ENCODE measurements around the gene KCNJ10. TPM values are rescaled to one million over a fixed set of nuclear protein-coding genes. Genes with fewer than 3 reads are reported as not detected.

Gene KCNJ10
- total and polyA plus RNA-seq, 2 experiments from 2014 or later = not detected

DNA sequence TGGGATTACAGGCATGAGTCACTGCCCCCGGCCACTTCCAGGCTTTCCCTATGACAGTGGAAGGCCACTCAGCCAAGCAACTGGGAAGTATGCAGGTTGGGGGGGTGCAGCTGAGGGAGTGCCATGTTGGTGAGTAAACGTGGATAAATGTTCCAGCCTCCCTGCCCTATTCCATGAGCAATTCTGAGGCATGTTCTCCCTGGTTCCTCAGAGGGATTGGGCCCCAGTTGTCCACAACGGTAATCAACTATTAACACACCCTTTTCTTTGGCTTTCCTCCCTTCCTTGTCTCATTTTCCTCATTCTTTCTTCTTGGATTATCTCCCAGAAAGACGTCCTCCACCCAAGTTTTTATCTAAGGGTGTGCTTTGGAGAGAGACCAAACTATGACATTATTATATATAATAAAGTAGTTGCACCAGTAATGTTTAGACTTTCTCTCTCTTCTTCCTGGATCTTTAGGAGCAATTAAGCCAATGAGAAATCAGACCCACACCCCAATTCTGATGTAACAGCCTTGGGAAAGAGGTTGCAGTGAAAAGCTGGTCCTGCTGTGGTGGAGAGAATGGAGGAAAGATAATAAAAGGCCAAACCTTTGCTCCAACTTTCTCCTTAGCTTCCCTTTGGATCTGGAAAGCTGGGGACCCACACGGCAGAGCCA is 109.1 kb downstream of the KCNJ10 start:
- H3K27me3 ChIP-seq = no peaks in the 10 kb centered on the region
- H3K27ac ChIP-seq = peak overlapping the region; percentile 68
- no peak overlapping the region for H2AFZ ChIP-seq
- DNase-seq (ENCODE audit: low spot score) = peak; percentile 65
- no peaks in the 10 kb centered on the region for H3K36me3 ChIP-seq (replicated peaks; ENCODE audit: insufficient read depth, low read depth)
- no peaks in the 10 kb centered on the region for H3K9me3 ChIP-seq (ENCODE audit: low read depth)
- H3K79me2 ChIP-seq = no peaks in the 10 kb centered on the region
- peaks cover 4% of the 10 kb centered on the region for H3K4me1 ChIP-seq (ENCODE audit: insufficient read depth)
- no peak overlapping the region for H3K4me3 ChIP-seq
- no peaks in the 10 kb centered on the region for H3K9me2 ChIP-seq (replicated peaks; ENCODE audit: insufficient read depth)
- peak overlapping the region; percentile 46 for H3K4me2 ChIP-seq
- 51% methylated on average over 5 of the region's 5 CpGs for WGBS (ENCODE audit: low lambda C conversion rate, missing lambda C conversion rate)
- H4K20me1 ChIP-seq (ENCODE audit: insufficient read depth, poor library complexity, severe bottlenecking) = no peaks in the 10 kb centered on the region
- no peak for TF ChIP-seq EZH2phosphoT487 (IDR thresholded peaks at IDR 0.05; ENCODE audit: low read depth, severe bottlenecking, unreplicated experiment)
- TF ChIP-seq, protein P1, sequence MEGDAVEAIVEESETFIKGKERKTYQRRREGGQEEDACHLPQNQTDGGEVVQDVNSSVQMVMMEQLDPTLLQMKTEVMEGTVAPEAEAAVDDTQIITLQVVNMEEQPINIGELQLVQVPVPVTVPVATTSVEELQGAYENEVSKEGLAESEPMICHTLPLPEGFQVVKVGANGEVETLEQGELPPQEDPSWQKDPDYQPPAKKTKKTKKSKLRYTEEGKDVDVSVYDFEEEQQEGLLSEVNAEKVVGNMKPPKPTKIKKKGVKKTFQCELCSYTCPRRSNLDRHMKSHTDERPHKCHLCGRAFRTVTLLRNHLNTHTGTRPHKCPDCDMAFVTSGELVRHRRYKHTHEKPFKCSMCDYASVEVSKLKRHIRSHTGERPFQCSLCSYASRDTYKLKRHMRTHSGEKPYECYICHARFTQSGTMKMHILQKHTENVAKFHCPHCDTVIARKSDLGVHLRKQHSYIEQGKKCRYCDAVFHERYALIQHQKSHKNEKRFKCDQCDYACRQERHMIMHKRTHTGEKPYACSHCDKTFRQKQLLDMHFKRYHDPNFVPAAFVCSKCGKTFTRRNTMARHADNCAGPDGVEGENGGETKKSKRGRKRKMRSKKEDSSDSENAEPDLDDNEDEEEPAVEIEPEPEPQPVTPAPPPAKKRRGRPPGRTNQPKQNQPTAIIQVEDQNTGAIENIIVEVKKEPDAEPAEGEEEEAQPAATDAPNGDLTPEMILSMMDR (IDR thresholded peaks at IDR 0.05; ENCODE audit: poor library complexity) = no peak
- no peak for TF ChIP-seq EZH2 (IDR thresholded peaks at IDR 0.05; ENCODE audit: borderline replicate concordance)

DNA sequence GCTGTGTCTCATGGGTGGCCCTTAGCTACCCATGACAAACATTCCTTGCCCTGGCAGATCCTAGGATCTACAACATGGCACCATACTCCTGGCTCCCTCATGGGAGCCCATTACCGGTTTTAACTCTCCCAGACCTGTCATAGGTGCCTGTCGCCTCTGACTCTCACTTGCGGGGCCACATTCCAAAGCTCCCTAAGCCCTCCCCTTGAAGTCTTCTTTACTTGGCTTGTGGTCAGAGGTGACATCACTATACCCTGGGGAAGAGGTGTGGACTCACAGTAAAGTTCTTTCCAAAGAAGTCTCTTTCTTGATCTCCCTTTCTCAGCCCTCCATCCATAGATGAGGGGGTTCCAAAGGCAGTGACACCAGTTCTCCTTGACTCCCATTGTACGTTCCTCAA is 110.5 kb downstream of the KCNJ10 start:
- WGBS (ENCODE audit: low lambda C conversion rate, missing lambda C conversion rate) = 54% methylated on average over 4 of the region's 4 CpGs
- no peaks in the 10 kb centered on the region for H3K9me3 ChIP-seq (ENCODE audit: low read depth)
- TF ChIP-seq EZH2phosphoT487 (IDR thresholded peaks at IDR 0.05; ENCODE audit: low read depth, severe bottlenecking, unreplicated experiment) = no peak
- TF ChIP-seq, protein P1 (IDR thresholded peaks at IDR 0.05; ENCODE audit: poor library complexity) = no peak
- no peak for TF ChIP-seq EZH2 (IDR thresholded peaks at IDR 0.05; ENCODE audit: borderline replicate concordance)
- H3K36me3 ChIP-seq (replicated peaks; ENCODE audit: insufficient read depth, low read depth) = no peaks in the 10 kb centered on the region
- peaks cover 4% of the 10 kb centered on the region for H3K4me1 ChIP-seq (ENCODE audit: insufficient read depth)
- no peaks in the 10 kb centered on the region for H3K9me2 ChIP-seq (replicated peaks; ENCODE audit: insufficient read depth)
- H3K4me3 ChIP-seq = no peak overlapping the region
- no peak overlapping the region for H2AFZ ChIP-seq
- no peaks in the 10 kb centered on the region for H3K79me2 ChIP-seq
- DNase-seq (ENCODE audit: low spot score) = no peak
- H3K4me2 ChIP-seq = no peak overlapping the region
- H4K20me1 ChIP-seq (ENCODE audit: insufficient read depth, poor library complexity, severe bottlenecking) = no peaks in the 10 kb centered on the region
- H3K27ac ChIP-seq = no peak overlapping the region
- no peaks in the 10 kb centered on the region for H3K27me3 ChIP-seq

DNA sequence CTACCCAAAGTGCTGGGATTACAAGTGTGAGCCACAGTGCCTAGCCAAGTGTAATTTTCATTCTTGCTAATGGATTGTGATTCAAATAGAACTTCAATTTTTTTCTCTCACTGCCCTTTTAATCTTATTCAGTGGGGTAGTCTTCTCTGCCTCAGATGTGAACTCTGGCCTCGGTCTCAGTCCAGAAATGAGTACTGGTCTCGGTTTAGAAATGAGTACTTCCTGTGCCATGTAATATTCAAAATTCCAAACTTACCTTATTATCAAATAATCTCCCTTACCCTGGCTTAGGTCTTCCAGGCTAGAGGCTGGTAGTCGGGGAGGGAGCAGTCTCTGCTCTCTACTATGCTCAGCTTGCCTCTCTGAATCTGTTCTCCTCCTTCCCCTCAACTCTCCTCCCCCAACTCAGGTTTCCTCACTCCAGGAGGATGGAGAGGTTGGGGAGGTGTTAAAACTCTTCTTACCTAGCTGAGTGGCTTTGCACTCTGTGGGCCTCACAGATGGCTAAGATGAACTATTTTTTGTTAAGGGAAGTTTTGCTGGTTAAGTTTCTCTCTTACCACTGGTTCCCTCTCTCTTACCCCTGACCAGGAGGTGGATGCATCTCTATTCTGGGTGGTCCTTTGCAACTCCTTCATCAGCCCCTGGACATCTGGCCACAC is 111.1 kb downstream of the KCNJ10 start:
- WGBS (ENCODE audit: low lambda C conversion rate, missing lambda C conversion rate) = 55% methylated on average over 3 of the region's 3 CpGs
- no peaks in the 10 kb centered on the region for H3K9me3 ChIP-seq (ENCODE audit: low read depth)
- no peak overlapping the region for H3K27ac ChIP-seq
- DNase-seq (ENCODE audit: low spot score) = no peak
- peaks cover 4% of the 10 kb centered on the region for H3K4me1 ChIP-seq (ENCODE audit: insufficient read depth)
- H4K20me1 ChIP-seq (ENCODE audit: insufficient read depth, poor library complexity, severe bottlenecking) = no peaks in the 10 kb centered on the region
- no peaks in the 10 kb centered on the region for H3K9me2 ChIP-seq (replicated peaks; ENCODE audit: insufficient read depth)
- H3K27me3 ChIP-seq = no peaks in the 10 kb centered on the region
- no peak overlapping the region for H3K4me2 ChIP-seq
- no peak for TF ChIP-seq EZH2 (IDR thresholded peaks at IDR 0.05; ENCODE audit: borderline replicate concordance)
- TF ChIP-seq, protein P1 (IDR thresholded peaks at IDR 0.05; ENCODE audit: poor library complexity) = no peak
- TF ChIP-seq EZH2phosphoT487 (IDR thresholded peaks at IDR 0.05; ENCODE audit: low read depth, severe bottlenecking, unreplicated experiment) = no peak
- H3K36me3 ChIP-seq (replicated peaks; ENCODE audit: insufficient read depth, low read depth) = no peaks in the 10 kb centered on the region
- H3K4me3 ChIP-seq = no peak overlapping the region
- H2AFZ ChIP-seq = no peak overlapping the region
- no peaks in the 10 kb centered on the region for H3K79me2 ChIP-seq
